IMR-90 (cell line): ENCODE measurements around the gene KCNT1. TPM values are rescaled to one million over a fixed set of nuclear protein-coding genes. Genes with fewer than 3 reads are reported as not detected.

Source experiments
- ATAC-seq: fragments of 200-7000 bp; cut with Tn5 transposase; 2 replicates; pipeline ENCODE4 v1.9.1; 2020; ENCODE audit warnings: low read depth, mild to moderate bottlenecking, moderate library complexity
- BruUV-seq: library from RNA; stranded (reverse); fragments of 400-500 nt; replicated peaks from 2 replicates; lab custom pipeline; 2021; lab: Mats Ljungman, UMichigan
- CTCF ChIA-PET: fragments of 300-600 bp; formaldehyde crosslinking; extraction: SDS; loops from one replicate; lab custom pipeline; 2021; ENCODE audit warnings: antibody characterized with exemption; lab: Yijun Ruan, JAX
- POLR2A ChIA-PET: fragments of 300-600 bp; sonication (Branson Sonifier 250); formaldehyde crosslinking; loops from one replicate; lab custom pipeline; 2022; ENCODE audit warnings: antibody characterized with exemption; ENCODE audit not compliant: unreplicated experiment; lab: Charles Lee
- DNase-seq: peaks from one replicate; pipeline ENCODE4 v3.0.0; 2013
- H2AFZ ChIP-seq: replicated peaks from 2 replicates; pipeline ENCODE3; 2013; ENCODE audit warnings: low read length, mild to moderate bottlenecking; ENCODE audit not compliant: poor library complexity
- H2AK5ac ChIP-seq: 2 replicates; pipeline ENCODE4 v1.6.1; 2013; ENCODE audit warnings: low read depth, low read length, inconsistent platforms
- H2AK9ac ChIP-seq: replicated peaks from 2 replicates; pipeline ENCODE3; 2013; ENCODE audit warnings: mild to moderate bottlenecking, low read depth, low read length, moderate library complexity; ENCODE audit not compliant: poor library complexity
- H2BK120ac ChIP-seq: 2 replicates; pipeline ENCODE4 v1.6.1; 2013; ENCODE audit warnings: low read depth, low read length, inconsistent platforms
- H2BK15ac ChIP-seq: 3 replicates; pipeline ENCODE4 v1.6.1; 2013; ENCODE audit warnings: low read depth, low read length, inconsistent platforms
- H2BK20ac ChIP-seq: 2 replicates; pipeline ENCODE4 v1.6.1; 2013; ENCODE audit warnings: low read depth, mild to moderate bottlenecking, inconsistent platforms, low read length, moderate library complexity
- H2BK5ac ChIP-seq: 2 replicates; pipeline ENCODE4 v1.6.1; 2013; ENCODE audit warnings: mild to moderate bottlenecking, low read depth, low read length, inconsistent platforms; ENCODE audit not compliant: poor library complexity, severe bottlenecking
- H3K14ac ChIP-seq: replicated peaks from 2 replicates; pipeline ENCODE4 v1.6.1; 2013; ENCODE audit warnings: low read depth, low read length, inconsistent platforms
- H3K18ac ChIP-seq: 2 replicates; pipeline ENCODE4 v1.6.1; 2013; ENCODE audit warnings: low read depth, low read length, control low read depth
- H3K23ac ChIP-seq: 2 replicates; pipeline ENCODE4 v1.6.1; 2013; ENCODE audit warnings: low read depth, low read length, inconsistent platforms
- H3K27ac ChIP-seq: 2 replicates; pipeline ENCODE4 v1.5.1; 2013; ENCODE audit warnings: mild to moderate bottlenecking, control low read depth, low read length; ENCODE audit not compliant: insufficient read depth
- H3K27me3 ChIP-seq: 2 replicates; pipeline ENCODE4 v1.6.1; 2013; ENCODE audit warnings: low read length; ENCODE audit not compliant: control insufficient read depth, insufficient read depth
- H3K36me3 ChIP-seq: 2 replicates; pipeline ENCODE4 v1.6.1; 2013; ENCODE audit warnings: low read length, mixed read lengths; ENCODE audit not compliant: control insufficient read depth, insufficient read depth
- H3K4ac ChIP-seq: 2 replicates; pipeline ENCODE4 v1.6.1; 2013; ENCODE audit warnings: low read depth, low read length, inconsistent platforms
- H3K4me1 ChIP-seq: 2 replicates; pipeline ENCODE4 v1.6.1; 2013; ENCODE audit warnings: low read length, mixed read lengths; ENCODE audit not compliant: control insufficient read depth, insufficient read depth
- H3K4me2 ChIP-seq: 2 replicates; pipeline ENCODE4 v1.6.1; 2013; ENCODE audit warnings: low read depth, mild to moderate bottlenecking, control low read depth, low read length, moderate library complexity
- H3K4me3 ChIP-seq: 2 replicates; pipeline ENCODE4 v1.5.1; 2013; ENCODE audit warnings: low read depth, mild to moderate bottlenecking, control low read depth, low read length, moderate library complexity; ENCODE audit not compliant: insufficient read depth
- H3K56ac ChIP-seq: 2 replicates; pipeline ENCODE4 v1.6.1; 2013; ENCODE audit warnings: low read length, inconsistent platforms; ENCODE audit not compliant: insufficient read depth; ENCODE audit errors: extremely low read depth
- H3K79me1 ChIP-seq, 2 experiments: 2 replicates each; pipeline ENCODE4 v1.6.1; 2013; ENCODE audit warnings: low read length in 2 of 2, inconsistent platforms in 1 of 2, low read depth in 1 of 2
- H3K9ac ChIP-seq: 2 replicates; pipeline ENCODE4 v1.6.1; 2013; ENCODE audit warnings: low read depth, low read length, control low read depth
- H3K9me1 ChIP-seq: 2 replicates; pipeline ENCODE4 v1.6.1; 2013; ENCODE audit warnings: low read length, inconsistent platforms; ENCODE audit not compliant: insufficient read depth
- H3K9me3 ChIP-seq: 2 replicates; pipeline ENCODE4 v1.6.1; 2013; ENCODE audit warnings: low read length; ENCODE audit not compliant: control insufficient read depth, insufficient read depth
- H4K20me1 ChIP-seq: 2 replicates; pipeline ENCODE4 v1.6.1; 2013; ENCODE audit warnings: low read length, inconsistent platforms; ENCODE audit not compliant: insufficient read depth
- H4K5ac ChIP-seq: 2 replicates; pipeline ENCODE4 v1.6.1; 2013; ENCODE audit warnings: mild to moderate bottlenecking, low read depth, low read length, control low read depth
- H4K8ac ChIP-seq, 2 experiments: 2 replicates each; pipeline ENCODE4 v1.6.1; 2013; ENCODE audit warnings: low read depth in 2 of 2, low read length in 2 of 2, control low read depth in 1 of 2, inconsistent platforms in 1 of 2
- H4K91ac ChIP-seq: 2 replicates; pipeline ENCODE4 v1.6.1; 2013; ENCODE audit warnings: low read depth, low read length, inconsistent platforms; ENCODE audit not compliant: insufficient read depth
- BHLHE40 ChIP-seq: fragments of 150-350 bp; IDR thresholded peaks from 2 replicates; pipeline ENCODE4 v1.6.1; 2016; ENCODE audit warnings: mild to moderate bottlenecking, low read depth, low read length
- CEBPB ChIP-seq: IDR thresholded peaks from 2 replicates; pipeline ENCODE4 v1.6.1; 2012; ENCODE audit warnings: low read depth, low read length, improper control_type of control experiment
- CHD1 ChIP-seq: IDR thresholded peaks from 2 replicates; pipeline ENCODE4 v1.6.1; 2012; ENCODE audit warnings: low read depth, low read length, improper control_type of control experiment
- CTCF ChIP-seq: conservative IDR thresholded peaks from 2 replicates; pipeline ENCODE4 v1.5.1; 2012; ENCODE audit warnings: mild to moderate bottlenecking, low read depth, low read length, improper control_type of control experiment
- ELK1 ChIP-seq: fragments of 150-350 bp; IDR thresholded peaks from 2 replicates; pipeline ENCODE4 v1.6.1; 2016; ENCODE audit warnings: low read depth, mild to moderate bottlenecking, low read length, moderate library complexity, borderline replicate concordance
- FOS ChIP-seq: fragments of 150-350 bp; IDR thresholded peaks from 2 replicates; pipeline ENCODE4 v1.6.1; 2016; ENCODE audit warnings: low read depth, low read length
- MAFK ChIP-seq: IDR thresholded peaks from 2 replicates; pipeline ENCODE4 v1.6.1; 2012; ENCODE audit warnings: low read depth, low read length, improper control_type of control experiment
- MAZ ChIP-seq: IDR thresholded peaks from 2 replicates; pipeline ENCODE4 v1.6.1; 2012; ENCODE audit warnings: low read depth, mild to moderate bottlenecking, low read length, improper control_type of control experiment, moderate library complexity, borderline replicate concordance
- MXI1 ChIP-seq: IDR thresholded peaks from 2 replicates; pipeline ENCODE4 v1.6.1; 2012; ENCODE audit warnings: low read depth, mild to moderate bottlenecking, low read length, moderate library complexity, borderline replicate concordance
- NFE2L2 ChIP-seq: fragments of 150-350 bp; IDR thresholded peaks from 2 replicates; pipeline ENCODE4 v1.6.1; 2016; ENCODE audit warnings: low read depth, mild to moderate bottlenecking, low read length
- POLR2A ChIP-seq: IDR thresholded peaks from 2 replicates; pipeline ENCODE4 v1.6.1; 2012; ENCODE audit warnings: mild to moderate bottlenecking, low read depth, low read length
- RAD21 ChIP-seq: IDR thresholded peaks from 2 replicates; pipeline ENCODE4 v1.6.1; 2012; ENCODE audit warnings: low read length, improper control_type of control experiment
- RCOR1 ChIP-seq: IDR thresholded peaks from 2 replicates; pipeline ENCODE4 v1.6.1; 2012; ENCODE audit warnings: mild to moderate bottlenecking, low read length, improper control_type of control experiment; ENCODE audit not compliant: insufficient replicate concordance
- RFX5 ChIP-seq: IDR thresholded peaks from 2 replicates; pipeline ENCODE4 v1.8.0; 2012; ENCODE audit warnings: low read depth, mild to moderate bottlenecking, low read length, moderate library complexity
- SMC3 ChIP-seq: fragments of 150-350 bp; IDR thresholded peaks from 2 replicates; pipeline ENCODE4 v1.6.1; 2016; ENCODE audit warnings: low read depth, mild to moderate bottlenecking, antibody characterized with exemption, low read length, moderate library complexity
- USF2 ChIP-seq: fragments of 150-350 bp; IDR thresholded peaks from 2 replicates; pipeline ENCODE4 v1.6.1; 2017; ENCODE audit warnings: mild to moderate bottlenecking, antibody characterized with exemption, low read length, low read depth
- WGBS, 2 experiments: methylation state at CpG; one replicate each; pipeline versions ENCODE4 v1.1.5 to v1.1.7; 2013; ENCODE audit warnings: missing lambda C conversion rate in 2 of 2; ENCODE audit not compliant: insufficient read length in 1 of 2; ENCODE audit errors: extremely low coverage in 2 of 2; 5-methylcytosine and 5-hydroxymethylcytosine counted together
- dilution Hi-C: fragments of 300-500 bp; cut with HindIII; formaldehyde crosslinking; loops from one replicate; pipeline ENCODE4 v1.14.3; 2018; ENCODE audit warnings: low sequenced_read_pairs; ENCODE audit not compliant: unreplicated experiment
- in situ Hi-C: fragments of 300-500 bp; cut with MboI; formaldehyde crosslinking; loops from 3 replicates; pipeline ENCODE4 v1.14.3; 2019; ENCODE audit warnings: low sequenced_read_pairs, inconsistent platforms, mixed read lengths
- intact Hi-C: fragments of 100-400 bp; cut with micrococcal nuclease; formaldehyde crosslinking; loops from 2 replicates; pipeline ENCODE4 v1.10.0; 2022
- polyA plus RNA-seq, 3 experiments: library from polyadenylated mRNA; depleted of rRNA; stranded (reverse); fragments of >200 nt; gene quantifications; 2 replicates each; pipeline ENCODE4 v1.2.3, GENCODE V29; 2012; ENCODE audit warnings: low replicate concordance in 1 of 3
- total RNA-seq: library from RNA; depleted of rRNA; stranded (reverse); fragments of >200 nt; gene quantifications from 2 replicates; pipeline ENCODE4 v1.2.3, GENCODE V29; 2012

Gene KCNT1
- total and polyA plus RNA-seq, 2 of the 4 experiments (the other 2 are of a cell fraction): not detected

- H2BK120ac ChIP-seq: no peak overlapping the region
- intact Hi-C loops: no loop called here
- no peak overlapping the region for H3K18ac ChIP-seq
- H3K79me1 ChIP-seq: no peaks in the 10 kb centered on the region
- ChIA-PET POLR2A (no interaction called here), CTCF (no interaction called here)
- no peak overlapping the region for H3K4me2 ChIP-seq
- no peaks in the 10 kb centered on the region for H3K9me1 ChIP-seq
- H3K36me3 ChIP-seq: no peaks in the 10 kb centered on the region
- no peak overlapping the region for H2AFZ ChIP-seq
- H3K56ac ChIP-seq: no peak overlapping the region
- no peak overlapping the region for H3K14ac ChIP-seq
- BruUV-seq: no TSS peak
- TF ChIP-seq RCOR1: no peak
- no peak for TF ChIP-seq BHLHE40
- no peak for TF ChIP-seq CHD1
- no peak for TF ChIP-seq USF2
- TF ChIP-seq NFE2L2: no peak
- no peak for TF ChIP-seq ELK1
- TF ChIP-seq MXI1: no peak
- TF ChIP-seq MAZ: no peak
- no peak for TF ChIP-seq RAD21
- TF ChIP-seq RFX5: no peak
- TF ChIP-seq POLR2A: no peak
- TF ChIP-seq MAFK: no peak
- TF ChIP-seq CTCF: no peak
- TF ChIP-seq FOS: no peak
- TF ChIP-seq CEBPB: no peak
- no peak for TF ChIP-seq SMC3
- DNase-seq: no peak
- no peak overlapping the region for H3K27ac ChIP-seq
- H2AK9ac ChIP-seq: no peak overlapping the region
- H3K9ac ChIP-seq: no peak overlapping the region
- H2BK5ac ChIP-seq: no peak overlapping the region
- no peak for ATAC-seq
- WGBS, 2 experiments: 0% methylated on average over 5 of the region's 78 CpGs; no CpG with 5 or more reads in 1 of the 2 experiments
- dilution Hi-C loops: no loop called here
- no peak overlapping the region for H3K4ac ChIP-seq
- H2BK20ac ChIP-seq: no peak overlapping the region
- peaks cover 32% of the 10 kb centered on the region for H3K27me3 ChIP-seq
- no peaks in the 10 kb centered on the region for H3K4me1 ChIP-seq
- no peak overlapping the region for H4K5ac ChIP-seq
- H3K23ac ChIP-seq: no peak overlapping the region
- no peak overlapping the region for H4K8ac ChIP-seq
- no peak overlapping the region for H4K91ac ChIP-seq
- in situ Hi-C loops: no loop called here
- H2AK5ac ChIP-seq: no peak overlapping the region
- peaks cover 2% of the 10 kb centered on the region; the same call in 1 of the 2 replicates for H3K9me3 ChIP-seq
- no peak overlapping the region for H2BK15ac ChIP-seq
- H3K4me3 ChIP-seq: no peak overlapping the region
- H4K20me1 ChIP-seq: no peaks in the 10 kb centered on the region; the same call in 1 of the 2 replicates
Measured at GRCh38 chr9:135736272-135736978, 34.4 kb downstream of the KCNT1 start.
